HL-60 (cell line): ENCODE measurements around the gene HCFC1.

Source experiments
- GABPA ChIP-seq: IDR thresholded peaks from 2 replicates; pipeline ENCODE4 v1.6.1; 2012; ENCODE audit warnings: low read depth
- POLR2AphosphoS5 ChIP-seq: IDR thresholded peaks from 2 replicates; pipeline ENCODE4 v1.6.1; 2012; ENCODE audit warnings: low read depth
- TF ChIP-seq, protein P1 (sequence below): IDR thresholded peaks from one replicate; pipeline ENCODE4 v1.5.1; 2011; ENCODE audit warnings: low read length, control low read depth, inconsistent platforms; ENCODE audit not compliant: insufficient read depth
- TF ChIP-seq, protein P2 (sequence below): IDR thresholded peaks from 2 replicates; pipeline ENCODE4 v1.6.1; 2012; ENCODE audit warnings: low read depth; ENCODE audit not compliant: insufficient replicate concordance

DNA sequence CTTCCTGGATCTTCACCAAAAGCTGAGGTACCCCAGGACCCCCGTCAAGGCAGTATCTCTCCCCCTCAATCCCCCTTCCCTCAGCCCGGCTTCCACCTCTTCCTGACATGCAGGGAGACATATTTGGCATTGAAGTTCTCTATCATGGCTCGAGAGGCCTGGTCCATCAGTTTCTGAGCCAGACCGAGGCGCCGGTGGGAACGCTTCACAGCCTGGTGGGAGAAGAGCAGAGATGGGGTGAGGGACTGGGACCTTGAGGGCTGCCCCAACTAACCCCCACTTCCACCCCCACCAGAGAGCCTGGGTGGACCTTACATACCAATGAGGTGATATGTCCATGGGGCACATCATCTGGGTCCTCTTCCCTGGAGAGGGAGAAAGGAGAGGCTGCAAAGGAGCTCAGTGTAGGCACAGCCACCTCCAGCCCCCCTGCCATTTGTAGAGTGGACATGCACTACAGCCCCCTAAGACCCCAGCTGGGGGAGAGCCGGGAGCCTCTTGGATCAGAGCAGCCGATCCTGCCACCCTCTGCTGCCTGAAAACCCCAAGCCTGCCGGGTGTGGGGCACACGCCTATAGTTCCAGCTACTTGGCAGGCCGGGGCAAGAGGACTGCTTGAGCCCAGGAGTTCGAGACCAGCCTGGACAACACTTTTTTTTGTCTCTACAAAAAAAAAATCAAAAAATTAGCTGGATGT lies 39.2 kb downstream of the HCFC1 start:
- TF ChIP-seq, protein P1, sequence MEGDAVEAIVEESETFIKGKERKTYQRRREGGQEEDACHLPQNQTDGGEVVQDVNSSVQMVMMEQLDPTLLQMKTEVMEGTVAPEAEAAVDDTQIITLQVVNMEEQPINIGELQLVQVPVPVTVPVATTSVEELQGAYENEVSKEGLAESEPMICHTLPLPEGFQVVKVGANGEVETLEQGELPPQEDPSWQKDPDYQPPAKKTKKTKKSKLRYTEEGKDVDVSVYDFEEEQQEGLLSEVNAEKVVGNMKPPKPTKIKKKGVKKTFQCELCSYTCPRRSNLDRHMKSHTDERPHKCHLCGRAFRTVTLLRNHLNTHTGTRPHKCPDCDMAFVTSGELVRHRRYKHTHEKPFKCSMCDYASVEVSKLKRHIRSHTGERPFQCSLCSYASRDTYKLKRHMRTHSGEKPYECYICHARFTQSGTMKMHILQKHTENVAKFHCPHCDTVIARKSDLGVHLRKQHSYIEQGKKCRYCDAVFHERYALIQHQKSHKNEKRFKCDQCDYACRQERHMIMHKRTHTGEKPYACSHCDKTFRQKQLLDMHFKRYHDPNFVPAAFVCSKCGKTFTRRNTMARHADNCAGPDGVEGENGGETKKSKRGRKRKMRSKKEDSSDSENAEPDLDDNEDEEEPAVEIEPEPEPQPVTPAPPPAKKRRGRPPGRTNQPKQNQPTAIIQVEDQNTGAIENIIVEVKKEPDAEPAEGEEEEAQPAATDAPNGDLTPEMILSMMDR, result no peak
- TF ChIP-seq, protein P2, sequence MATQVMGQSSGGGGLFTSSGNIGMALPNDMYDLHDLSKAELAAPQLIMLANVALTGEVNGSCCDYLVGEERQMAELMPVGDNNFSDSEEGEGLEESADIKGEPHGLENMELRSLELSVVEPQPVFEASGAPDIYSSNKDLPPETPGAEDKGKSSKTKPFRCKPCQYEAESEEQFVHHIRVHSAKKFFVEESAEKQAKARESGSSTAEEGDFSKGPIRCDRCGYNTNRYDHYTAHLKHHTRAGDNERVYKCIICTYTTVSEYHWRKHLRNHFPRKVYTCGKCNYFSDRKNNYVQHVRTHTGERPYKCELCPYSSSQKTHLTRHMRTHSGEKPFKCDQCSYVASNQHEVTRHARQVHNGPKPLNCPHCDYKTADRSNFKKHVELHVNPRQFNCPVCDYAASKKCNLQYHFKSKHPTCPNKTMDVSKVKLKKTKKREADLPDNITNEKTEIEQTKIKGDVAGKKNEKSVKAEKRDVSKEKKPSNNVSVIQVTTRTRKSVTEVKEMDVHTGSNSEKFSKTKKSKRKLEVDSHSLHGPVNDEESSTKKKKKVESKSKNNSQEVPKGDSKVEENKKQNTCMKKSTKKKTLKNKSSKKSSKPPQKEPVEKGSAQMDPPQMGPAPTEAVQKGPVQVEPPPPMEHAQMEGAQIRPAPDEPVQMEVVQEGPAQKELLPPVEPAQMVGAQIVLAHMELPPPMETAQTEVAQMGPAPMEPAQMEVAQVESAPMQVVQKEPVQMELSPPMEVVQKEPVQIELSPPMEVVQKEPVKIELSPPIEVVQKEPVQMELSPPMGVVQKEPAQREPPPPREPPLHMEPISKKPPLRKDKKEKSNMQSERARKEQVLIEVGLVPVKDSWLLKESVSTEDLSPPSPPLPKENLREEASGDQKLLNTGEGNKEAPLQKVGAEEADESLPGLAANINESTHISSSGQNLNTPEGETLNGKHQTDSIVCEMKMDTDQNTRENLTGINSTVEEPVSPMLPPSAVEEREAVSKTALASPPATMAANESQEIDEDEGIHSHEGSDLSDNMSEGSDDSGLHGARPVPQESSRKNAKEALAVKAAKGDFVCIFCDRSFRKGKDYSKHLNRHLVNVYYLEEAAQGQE, result no peak
- TF ChIP-seq POLR2AphosphoS5, result no peak
- TF ChIP-seq GABPA, result no peak
